Osteocyte (in vitro differentiated cells): ENCODE measurements around the gene MAP2K1. TPM values are rescaled to one million over a fixed set of nuclear protein-coding genes. Genes with fewer than 3 reads are reported as not detected.

ENCODE experiments used
- DNase-seq: peaks from one replicate; pipeline ENCODE4 v3.0.0; 2021; ENCODE audit warnings: mixed read lengths; ENCODE audit not compliant: unreplicated experiment; ENCODE audit errors: extremely low spot score
- H3K27ac Mint-ChIP-seq: one replicate; pipeline ENCODE4 v1.8.0; 2021; ENCODE audit warnings: mild to moderate bottlenecking, mixed read lengths; ENCODE audit not compliant: unreplicated experiment
- H3K27me3 Mint-ChIP-seq: one replicate; pipeline ENCODE4 v1.8.0; 2021; ENCODE audit warnings: mixed read lengths; ENCODE audit not compliant: unreplicated experiment
- H3K36me3 Mint-ChIP-seq: one replicate; pipeline ENCODE4 v1.8.0; 2021; ENCODE audit warnings: mixed read lengths; ENCODE audit not compliant: unreplicated experiment
- H3K4me1 Mint-ChIP-seq: one replicate; pipeline ENCODE4 v1.8.0; 2021; ENCODE audit warnings: mixed read lengths; ENCODE audit not compliant: unreplicated experiment
- H3K4me3 Mint-ChIP-seq: one replicate; pipeline ENCODE4 v1.8.0; 2021; ENCODE audit warnings: mild to moderate bottlenecking, moderate library complexity, mixed read lengths; ENCODE audit not compliant: unreplicated experiment
- H3K9me3 Mint-ChIP-seq: one replicate; pipeline ENCODE4 v1.8.0; 2021; ENCODE audit warnings: mixed read lengths; ENCODE audit not compliant: unreplicated experiment
- total RNA-seq: library from RNA; stranded (reverse); gene quantifications from 2 replicates; pipeline ENCODE4 v1.2.1, GENCODE V29; 2021
- TF ChIP-seq, protein P1 (sequence below): fragments of 200-600 bp; sonication (generic); IDR thresholded peaks from 2 replicates; pipeline ENCODE4 v1.5.0; 2021; ENCODE audit warnings: antibody characterized with exemption, mild to moderate bottlenecking, moderate library complexity

The MAP2K1 gene
- total RNA-seq, 1 donor from 2014 or later, result 50.7 TPM

DNA sequence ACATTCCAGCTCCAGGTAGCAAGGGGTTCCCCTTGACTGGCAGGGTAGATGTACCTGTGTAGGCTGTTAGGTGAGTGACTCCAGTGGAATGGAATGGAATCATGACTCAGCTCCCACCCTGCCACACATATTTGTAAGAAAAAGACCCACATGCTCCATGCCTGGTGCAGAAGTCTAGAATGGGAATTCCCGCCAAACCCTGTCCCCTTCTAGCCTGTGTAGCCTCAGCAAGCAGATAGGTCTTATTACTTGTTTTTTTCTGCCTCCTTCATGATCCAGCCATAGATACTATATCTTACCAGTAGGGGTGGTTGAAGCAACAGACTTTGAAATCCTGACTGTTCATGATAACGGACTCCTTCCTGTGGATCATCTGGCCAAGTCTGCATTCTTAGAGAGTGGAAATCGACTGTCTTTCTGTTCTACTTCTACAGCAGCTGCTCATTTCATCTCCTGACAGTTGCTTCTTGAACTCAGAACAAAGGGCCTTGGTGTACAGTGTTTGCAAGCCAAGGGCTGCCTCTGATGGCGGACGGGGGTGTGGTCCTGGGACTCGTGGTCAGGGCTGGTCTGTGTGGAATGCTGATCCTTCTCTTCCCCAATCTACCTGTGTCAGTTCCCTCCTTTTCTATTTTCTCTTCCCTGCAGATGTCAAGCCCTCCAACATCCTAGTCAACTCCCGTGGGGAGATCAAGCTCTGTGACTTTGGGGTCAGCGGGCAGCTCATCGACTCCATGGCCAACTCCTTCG, 94.6 kb downstream of the MAP2K1 start:
- H3K4me3 Mint-ChIP-seq, result no peak overlapping the region
- H3K4me1 Mint-ChIP-seq, result no peaks in the 10 kb centered on the region
- peaks cover 10% of the 10 kb centered on the region for H3K36me3 Mint-ChIP-seq
- H3K9me3 Mint-ChIP-seq, result no peaks in the 10 kb centered on the region
- TF ChIP-seq, protein P1, sequence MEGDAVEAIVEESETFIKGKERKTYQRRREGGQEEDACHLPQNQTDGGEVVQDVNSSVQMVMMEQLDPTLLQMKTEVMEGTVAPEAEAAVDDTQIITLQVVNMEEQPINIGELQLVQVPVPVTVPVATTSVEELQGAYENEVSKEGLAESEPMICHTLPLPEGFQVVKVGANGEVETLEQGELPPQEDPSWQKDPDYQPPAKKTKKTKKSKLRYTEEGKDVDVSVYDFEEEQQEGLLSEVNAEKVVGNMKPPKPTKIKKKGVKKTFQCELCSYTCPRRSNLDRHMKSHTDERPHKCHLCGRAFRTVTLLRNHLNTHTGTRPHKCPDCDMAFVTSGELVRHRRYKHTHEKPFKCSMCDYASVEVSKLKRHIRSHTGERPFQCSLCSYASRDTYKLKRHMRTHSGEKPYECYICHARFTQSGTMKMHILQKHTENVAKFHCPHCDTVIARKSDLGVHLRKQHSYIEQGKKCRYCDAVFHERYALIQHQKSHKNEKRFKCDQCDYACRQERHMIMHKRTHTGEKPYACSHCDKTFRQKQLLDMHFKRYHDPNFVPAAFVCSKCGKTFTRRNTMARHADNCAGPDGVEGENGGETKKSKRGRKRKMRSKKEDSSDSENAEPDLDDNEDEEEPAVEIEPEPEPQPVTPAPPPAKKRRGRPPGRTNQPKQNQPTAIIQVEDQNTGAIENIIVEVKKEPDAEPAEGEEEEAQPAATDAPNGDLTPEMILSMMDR, result no peak
- no peak for DNase-seq
- H3K27me3 Mint-ChIP-seq, result no peaks in the 10 kb centered on the region
- no peak overlapping the region for H3K27ac Mint-ChIP-seq

DNA sequence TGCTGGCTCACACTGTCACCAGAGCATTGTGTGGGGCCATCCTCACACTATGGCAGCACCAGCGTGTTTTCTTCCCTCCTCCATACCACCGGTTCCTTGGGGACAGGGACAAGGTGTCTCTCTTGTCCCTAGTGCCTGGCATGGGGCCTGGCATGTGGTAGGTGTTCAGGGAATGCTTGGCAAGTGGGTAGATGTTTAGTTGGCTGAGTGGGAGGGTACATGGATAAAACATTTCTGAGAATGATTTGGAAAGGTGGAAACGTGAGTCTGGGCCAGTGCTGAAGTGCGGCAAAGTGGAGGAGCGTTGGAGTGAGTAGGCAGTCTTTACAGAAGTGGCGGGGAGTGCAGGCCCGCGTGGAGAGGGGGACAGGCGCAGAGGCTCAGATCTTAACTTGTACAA, 95.8 kb downstream of the MAP2K1 start:
- no peak for DNase-seq
- TF ChIP-seq, protein P1, result no peak
- Mint-ChIP-seq H3K36me3 (peaks cover 12% of the 10 kb centered on the region), H3K9me3 (no peaks in the 10 kb centered on the region), H3K27ac (no peak overlapping the region), H3K4me1 (no peaks in the 10 kb centered on the region), H3K27me3 (no peaks in the 10 kb centered on the region), H3K4me3 (no peak overlapping the region)

DNA sequence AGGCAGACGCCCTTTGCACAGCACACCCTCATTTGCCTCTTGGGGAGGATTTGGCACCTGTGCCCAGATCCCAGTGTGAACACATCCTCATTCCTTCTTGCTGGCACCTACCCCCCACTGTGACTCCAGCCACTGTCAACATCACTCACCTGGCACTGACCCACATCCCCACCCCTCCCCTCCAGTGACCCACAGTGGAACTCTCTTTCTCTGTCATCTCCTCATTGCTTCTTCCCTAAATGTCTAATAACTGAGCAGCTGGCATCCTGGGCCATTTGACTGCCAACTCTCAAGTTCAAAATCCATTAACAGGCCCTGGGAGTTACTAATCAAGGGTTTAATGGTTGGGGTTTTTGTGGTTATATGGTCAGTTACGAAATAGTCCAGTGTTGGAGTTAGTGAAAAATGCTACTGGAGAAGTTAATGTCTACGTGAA, 96.4 kb downstream of the MAP2K1 start:
- DNase-seq, result no peak
- no peaks in the 10 kb centered on the region for H3K27me3 Mint-ChIP-seq
- TF ChIP-seq, protein P1, result no peak
- H3K4me3 Mint-ChIP-seq, result no peak overlapping the region
- H3K9me3 Mint-ChIP-seq, result no peaks in the 10 kb centered on the region
- no peaks in the 10 kb centered on the region for H3K4me1 Mint-ChIP-seq
- no peak overlapping the region for H3K27ac Mint-ChIP-seq
- H3K36me3 Mint-ChIP-seq, result peaks cover 12% of the 10 kb centered on the region

DNA sequence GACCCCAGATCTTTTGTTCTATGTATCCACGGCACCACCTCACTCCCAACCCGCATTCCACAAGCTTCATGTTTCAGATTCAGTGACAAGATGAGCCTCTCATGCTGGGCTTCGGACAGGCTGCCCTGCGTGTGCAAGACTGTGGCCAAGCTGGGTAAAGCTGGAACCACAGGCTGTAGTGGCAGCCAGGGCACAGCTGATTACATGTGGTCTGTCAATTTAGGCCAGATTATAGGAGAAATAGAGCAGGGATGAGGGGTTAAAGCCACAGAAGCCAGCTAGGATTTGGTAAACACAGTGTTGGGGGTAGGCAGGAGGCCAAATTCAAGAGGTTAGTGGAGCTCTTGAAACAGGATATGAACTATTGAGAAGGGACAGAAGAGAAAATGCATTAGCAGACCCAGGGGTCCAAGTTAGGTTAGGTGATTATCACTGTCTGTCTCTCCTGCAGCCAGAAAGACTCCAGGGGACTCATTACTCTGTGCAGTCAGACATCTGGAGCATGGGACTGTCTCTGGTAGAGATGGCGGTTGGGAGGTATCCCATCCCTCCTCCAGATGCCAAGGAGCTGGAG, 97.9 kb downstream of the MAP2K1 start:
- no peaks in the 10 kb centered on the region for H3K4me1 Mint-ChIP-seq
- DNase-seq, result no peak
- H3K9me3 Mint-ChIP-seq, result no peaks in the 10 kb centered on the region
- H3K27ac Mint-ChIP-seq, result no peak overlapping the region
- no peaks in the 10 kb centered on the region for H3K27me3 Mint-ChIP-seq
- H3K4me3 Mint-ChIP-seq, result no peak overlapping the region
- TF ChIP-seq, protein P1, result no peak
- H3K36me3 Mint-ChIP-seq, result peaks cover 13% of the 10 kb centered on the region

DNA sequence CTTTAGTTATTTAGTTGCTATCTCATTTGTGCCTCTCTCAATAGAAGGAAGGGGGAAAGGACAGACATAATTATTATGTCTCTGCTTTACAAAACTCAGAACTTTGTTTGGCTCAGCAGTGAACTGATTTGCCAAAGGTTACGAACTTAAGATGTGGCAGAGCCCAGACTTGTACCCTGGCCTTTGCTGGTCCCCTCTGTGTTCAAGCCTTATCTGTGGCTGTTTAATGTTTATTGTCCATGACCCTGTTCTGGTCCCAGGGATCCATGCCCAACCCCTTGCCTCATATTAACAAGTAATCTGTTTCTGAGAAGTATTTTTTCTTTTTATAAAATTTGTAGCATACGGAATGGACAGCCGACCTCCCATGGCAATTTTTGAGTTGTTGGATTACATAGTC, 100.2 kb downstream of the MAP2K1 start:
- no peak for DNase-seq
- H3K27ac Mint-ChIP-seq, result no peak overlapping the region
- H3K9me3 Mint-ChIP-seq, result no peaks in the 10 kb centered on the region
- peaks cover 18% of the 10 kb centered on the region for H3K36me3 Mint-ChIP-seq
- TF ChIP-seq, protein P1, result no peak
- H3K27me3 Mint-ChIP-seq, result no peaks in the 10 kb centered on the region
- no peaks in the 10 kb centered on the region for H3K4me1 Mint-ChIP-seq
- no peak overlapping the region for H3K4me3 Mint-ChIP-seq
